K562 (cell line): ENCODE data around the gene RYR3.

Experiments used
- CBFB ChIP-seq: sonication (generic); formaldehyde crosslinking; IDR thresholded peaks from 2 replicates; pipeline ENCODE4 v1.4.0; 2020; ENCODE audit warnings: mild to moderate bottlenecking, missing genetic modification reagents
- EZH2 ChIP-seq: IDR thresholded peaks from 2 replicates; pipeline ENCODE4 v1.6.1; 2012; ENCODE audit warnings: low read depth, mild to moderate bottlenecking, inconsistent platforms, low read length, borderline replicate concordance
- POLR2A ChIP-seq: fragments of 450-650 bp; conservative IDR thresholded peaks from 2 replicates; pipeline ENCODE4 v1.6.1; 2016
- POLR2AphosphoS5 ChIP-seq: IDR thresholded peaks from 2 replicates; pipeline ENCODE4 v1.6.1; 2011; ENCODE audit warnings: mild to moderate bottlenecking, low read depth, low read length, moderate library complexity; ENCODE audit not compliant: control insufficient read depth, insufficient read depth
- RFX5 ChIP-seq: IDR thresholded peaks from 2 replicates; pipeline ENCODE4 v1.6.1; 2011; ENCODE audit warnings: low read depth, mild to moderate bottlenecking, improper control_type of control experiment, low read length
- SMAD1 ChIP-seq: fragments of 150-350 bp; IDR thresholded peaks from 2 replicates; pipeline ENCODE4 v1.6.1; 2014; ENCODE audit warnings: low read length, low read depth; ENCODE audit not compliant: partially characterized antibody
- SPI1 ChIP-seq: IDR thresholded peaks from 2 replicates; pipeline ENCODE4 v1.6.1; 2011; ENCODE audit warnings: low read depth, low read length, control low read depth, borderline replicate concordance
- ZBTB8A ChIP-seq: fragments of 450-650 bp; IDR thresholded peaks from 2 replicates; pipeline ENCODE4 v1.6.1; 2018; ENCODE audit warnings: mild to moderate bottlenecking, moderate library complexity; ENCODE audit not compliant: partially characterized antibody
- ZNF311 ChIP-seq: fragments of 250-450 bp; sonication (Bioruptor Pico); IDR thresholded peaks from 2 replicates; pipeline ENCODE4 v1.4.0; 2020; ENCODE audit warnings: mild to moderate bottlenecking, moderate library complexity
- TF ChIP-seq, protein P1 (sequence below): fragments of 450-650 bp; IDR thresholded peaks from 2 replicates; pipeline ENCODE4 v1.6.1; 2018; ENCODE audit not compliant: partially characterized antibody
- TF ChIP-seq, protein P2 (sequence below): IDR thresholded peaks from 2 replicates; pipeline ENCODE4 v1.6.1; 2016; ENCODE audit warnings: missing genetic modification characterization, missing compliant biosample characterization

DNA sequence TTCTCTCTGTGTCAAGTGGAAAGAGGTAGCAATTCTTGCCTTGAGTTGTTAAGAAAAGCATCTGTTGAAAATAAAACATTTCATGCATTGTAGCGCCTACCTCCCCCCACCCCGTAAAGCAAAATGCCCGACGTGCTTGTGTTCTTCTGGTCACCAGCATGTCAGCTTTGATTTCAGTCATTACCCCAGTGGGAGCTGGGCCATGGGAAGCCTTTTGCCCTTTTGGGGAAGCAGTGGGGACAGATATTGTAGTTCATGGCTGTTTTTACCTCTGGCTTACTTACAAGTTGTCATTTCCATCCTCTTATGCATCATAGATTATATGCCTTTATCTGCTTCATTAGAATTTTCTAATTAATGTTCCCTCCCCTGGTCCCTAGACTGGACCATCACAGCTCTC is 328.7 kb downstream of the RYR3 start:
- no peak for TF ChIP-seq SPI1
- TF ChIP-seq, protein P1, sequence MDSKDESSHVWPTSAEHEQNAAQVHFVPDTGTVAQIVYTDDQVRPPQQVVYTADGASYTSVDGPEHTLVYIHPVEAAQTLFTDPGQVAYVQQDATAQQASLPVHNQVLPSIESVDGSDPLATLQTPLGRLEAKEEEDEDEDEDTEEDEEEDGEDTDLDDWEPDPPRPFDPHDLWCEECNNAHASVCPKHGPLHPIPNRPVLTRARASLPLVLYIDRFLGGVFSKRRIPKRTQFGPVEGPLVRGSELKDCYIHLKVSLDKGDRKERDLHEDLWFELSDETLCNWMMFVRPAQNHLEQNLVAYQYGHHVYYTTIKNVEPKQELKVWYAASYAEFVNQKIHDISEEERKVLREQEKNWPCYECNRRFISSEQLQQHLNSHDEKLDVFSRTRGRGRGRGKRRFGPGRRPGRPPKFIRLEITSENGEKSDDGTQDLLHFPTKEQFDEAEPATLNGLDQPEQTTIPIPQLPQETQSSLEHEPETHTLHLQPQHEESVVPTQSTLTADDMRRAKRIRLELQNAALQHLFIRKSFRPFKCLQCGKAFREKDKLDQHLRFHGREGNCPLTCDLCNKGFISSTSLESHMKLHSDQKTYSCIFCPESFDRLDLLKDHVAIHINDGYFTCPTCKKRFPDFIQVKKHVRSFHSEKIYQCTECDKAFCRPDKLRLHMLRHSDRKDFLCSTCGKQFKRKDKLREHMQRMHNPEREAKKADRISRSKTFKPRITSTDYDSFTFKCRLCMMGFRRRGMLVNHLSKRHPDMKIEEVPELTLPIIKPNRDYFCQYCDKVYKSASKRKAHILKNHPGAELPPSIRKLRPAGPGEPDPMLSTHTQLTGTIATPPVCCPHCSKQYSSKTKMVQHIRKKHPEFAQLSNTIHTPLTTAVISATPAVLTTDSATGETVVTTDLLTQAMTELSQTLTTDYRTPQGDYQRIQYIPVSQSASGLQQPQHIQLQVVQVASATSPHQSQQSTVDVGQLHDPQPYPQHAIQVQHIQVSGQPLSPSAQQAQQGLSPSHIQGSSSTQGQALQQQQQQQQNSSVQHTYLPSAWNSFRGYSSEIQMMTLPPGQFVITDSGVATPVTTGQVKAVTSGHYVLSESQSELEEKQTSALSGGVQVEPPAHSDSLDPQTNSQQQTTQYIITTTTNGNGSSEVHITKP: no peak
- TF ChIP-seq EZH2: no peak
- no peak for TF ChIP-seq ZNF311 (CRISPR knock-in tag)
- TF ChIP-seq SMAD1: no peak
- TF ChIP-seq, protein P2, sequence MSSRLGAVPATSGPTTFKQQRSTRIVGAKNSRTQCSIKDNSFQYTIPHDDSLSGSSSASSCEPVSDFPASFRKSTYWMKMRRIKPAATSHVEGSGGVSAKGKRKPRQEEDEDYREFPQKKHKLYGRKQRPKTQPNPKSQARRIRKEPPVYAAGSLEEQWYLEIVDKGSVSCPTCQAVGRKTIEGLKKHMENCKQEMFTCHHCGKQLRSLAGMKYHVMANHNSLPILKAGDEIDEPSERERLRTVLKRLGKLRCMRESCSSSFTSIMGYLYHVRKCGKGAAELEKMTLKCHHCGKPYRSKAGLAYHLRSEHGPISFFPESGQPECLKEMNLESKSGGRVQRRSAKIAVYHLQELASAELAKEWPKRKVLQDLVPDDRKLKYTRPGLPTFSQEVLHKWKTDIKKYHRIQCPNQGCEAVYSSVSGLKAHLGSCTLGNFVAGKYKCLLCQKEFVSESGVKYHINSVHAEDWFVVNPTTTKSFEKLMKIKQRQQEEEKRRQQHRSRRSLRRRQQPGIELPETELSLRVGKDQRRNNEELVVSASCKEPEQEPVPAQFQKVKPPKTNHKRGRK (tag): no peak
- TF ChIP-seq CBFB (CRISPR knock-in tag): no peak
- no peak for TF ChIP-seq POLR2A
- no peak for TF ChIP-seq RFX5
- no peak for TF ChIP-seq ZBTB8A
- TF ChIP-seq POLR2AphosphoS5: no peak
